Upper lobe of right lung (tissue), 1 donor: Measurements from ENCODE around the gene UBAP2. TPM values are rescaled to one million over a fixed set of nuclear protein-coding genes. Genes with fewer than 3 reads are reported as not detected.

Experiments used
- ATAC-seq: fragments of 200-7000 bp; cut with Tn5 transposase; one replicate; pipeline ENCODE4 v1.9.1; 2020; ENCODE audit warnings: mild to moderate bottlenecking, moderate library complexity
- DNase-seq: peaks from one replicate; pipeline ENCODE4 v3.0.0-alpha.2; 2020
- H3K27ac ChIP-seq: fragments of 200-600 bp; one replicate; pipeline ENCODE4 v1.8.0; 2022
- H3K27me3 ChIP-seq: fragments of 200-600 bp; one replicate; pipeline ENCODE4 v1.8.0; 2022; ENCODE audit warnings: mild to moderate bottlenecking
- H3K36me3 ChIP-seq: fragments of 200-600 bp; one replicate; pipeline ENCODE4 v1.8.0; 2022
- H3K4me1 ChIP-seq: fragments of 200-600 bp; one replicate; pipeline ENCODE4 v1.8.0; 2022
- H3K4me3 ChIP-seq: fragments of 200-600 bp; one replicate; pipeline ENCODE4 v1.8.0; 2022; ENCODE audit warnings: mild to moderate bottlenecking
- H3K9me3 ChIP-seq: fragments of 200-600 bp; one replicate; pipeline ENCODE4 v1.8.0; 2022
- CTCF ChIP-seq: fragments of 200-600 bp; IDR thresholded peaks from one replicate; pipeline ENCODE4 v1.8.0; 2022; ENCODE audit warnings: antibody characterized with exemption
- intact Hi-C: fragments of 100-400 bp; cut with DNase I; formaldehyde crosslinking; loops from one replicate; pipeline ENCODE4 v1.11.0; 2022
- total RNA-seq: library from RNA; stranded (reverse); fragmentation: NEBNext Ultra II Directional; extraction: Animal tissue kit (Norgen Biotek cat#: 25700); gene quantifications from one replicate; pipeline ENCODE4 v1.2.1, GENCODE V29; 2021
- donor health status: DM: no; HTN: yes; CAD: no; lungs with severe emphysema.

The UBAP2 gene
- total RNA-seq, 1 donor from 2014 or later, result 36.2 TPM

- ATAC-seq (no peak), DNase-seq (no peak)
- H3K27ac ChIP-seq, result no peak overlapping the region
- H3K4me1 ChIP-seq, result no peaks in the 10 kb centered on the region
- no peak overlapping the region for H3K4me3 ChIP-seq
- H3K9me3 ChIP-seq, result no peaks in the 10 kb centered on the region
- intact Hi-C loops, result no loop called here
- peaks cover 85% of the 10 kb centered on the region for H3K36me3 ChIP-seq
- H3K27me3 ChIP-seq, result no peaks in the 10 kb centered on the region
- TF ChIP-seq CTCF, result no peak
These were observed 117.4 kb downstream of the UBAP2 start for GRCh38 chr9:33931326-33931725.

GRCh38 chr9:33927694-33928093, 121.0 kb downstream of the UBAP2 start:
- peaks cover 86% of the 10 kb centered on the region for H3K36me3 ChIP-seq
- ATAC-seq, result no peak
- DNase-seq, result no peak

GRCh38 chr9:33926746-33927485, 121.8 kb downstream of the UBAP2 start:
- ATAC-seq, result no peak
- DNase-seq, result no peak
- Histone ChIP-seq H3K36me3 (peaks cover 86% of the 10 kb centered on the region), H3K9me3 (no peaks in the 10 kb centered on the region), H3K4me1 (peaks cover 2% of the 10 kb centered on the region), H3K27ac (no peak overlapping the region), H3K4me3 (no peak overlapping the region), H3K27me3 (no peaks in the 10 kb centered on the region)
- intact Hi-C loops, result loop anchor here (10.0 kb wide), 1 partner anchor 148 kb away; no protein-coding TSS in a partner anchor
- TF ChIP-seq CTCF, result no peak

More at GRCh38 chr9:33927694-33928093, 121.0 kb downstream of the UBAP2 start:
- no peak overlapping the region for H3K27ac ChIP-seq
- TF ChIP-seq CTCF, result no peak
- H3K4me3 ChIP-seq, result no peak overlapping the region
- intact Hi-C loops, result loop anchor here (10.0 kb wide), 1 partner anchor 147 kb away; no protein-coding TSS in a partner anchor
- H3K9me3 ChIP-seq, result no peaks in the 10 kb centered on the region
- no peaks in the 10 kb centered on the region for H3K27me3 ChIP-seq
- peaks cover 2% of the 10 kb centered on the region for H3K4me1 ChIP-seq

GRCh38 chr9:33924978-33925797, 123.5 kb downstream of the UBAP2 start:
- no peaks in the 10 kb centered on the region for H3K9me3 ChIP-seq
- DNase-seq (no peak), ATAC-seq (peak; percentile 46)
- no peaks in the 10 kb centered on the region for H3K27me3 ChIP-seq
- intact Hi-C loops, result loop anchor here (10.0 kb wide), 1 partner anchor 150 kb away; no protein-coding TSS in a partner anchor
- no peak overlapping the region for H3K4me3 ChIP-seq
- no peak overlapping the region for H3K27ac ChIP-seq
- H3K4me1 ChIP-seq, result peaks cover 2% of the 10 kb centered on the region
- H3K36me3 ChIP-seq, result peaks cover 90% of the 10 kb centered on the region
- TF ChIP-seq CTCF, result peak; percentile 52

- Histone ChIP-seq H3K27me3 (no peaks in the 10 kb centered on the region), H3K9me3 (no peaks in the 10 kb centered on the region), H3K27ac (no peak overlapping the region), H3K4me1 (peaks cover 2% of the 10 kb centered on the region), H3K4me3 (no peak overlapping the region), H3K36me3 (peaks cover 93% of the 10 kb centered on the region)
- intact Hi-C loops, result loop anchor here (10.0 kb wide), 1 partner anchor 151 kb away; no protein-coding TSS in a partner anchor
- no peak for ATAC-seq
- TF ChIP-seq CTCF, result no peak
- DNase-seq, result no peak
These were observed 124.5 kb downstream of the UBAP2 start for GRCh38 chr9:33923998-33924701.
